Fibroblast of lung (primary cell): ENCODE measurements around the gene CALD1. TPM values are rescaled to one million over a fixed set of nuclear protein-coding genes. Genes with fewer than 3 reads are reported as not detected.

Experiments used
- DNase-seq, 2 donors: peaks; one replicate each; pipeline versions ENCODE4 v3.0.0 to v3.0.0-alpha.2; 2010; ENCODE audit warnings: low read depth in 2 of 2
- H2AFZ ChIP-seq: 2 replicates; pipeline ENCODE4 v1.5.1; 2012; ENCODE audit warnings: low read length, control low read depth, inconsistent platforms
- H3K27ac ChIP-seq: 2 replicates; pipeline ENCODE4 v1.5.1; 2011; ENCODE audit warnings: low read length, control low read depth; ENCODE audit not compliant: insufficient read depth
- H3K27me3 ChIP-seq: 2 replicates; pipeline ENCODE4 v1.5.1; 2011; ENCODE audit warnings: mild to moderate bottlenecking, low read length; ENCODE audit not compliant: control insufficient read depth, insufficient read depth
- H3K36me3 ChIP-seq: 2 replicates; pipeline ENCODE4 v1.5.1; 2011; ENCODE audit warnings: low read length; ENCODE audit not compliant: control insufficient read depth, insufficient read depth
- H3K4me1 ChIP-seq: 2 replicates; pipeline ENCODE4 v1.5.1; 2011; ENCODE audit warnings: low read length; ENCODE audit not compliant: control insufficient read depth, insufficient read depth; ENCODE audit errors: extremely low read depth
- H3K4me2 ChIP-seq: 2 replicates; pipeline ENCODE4 v1.5.1; 2011; ENCODE audit warnings: low read length, control low read depth; ENCODE audit not compliant: insufficient read depth; ENCODE audit errors: extremely low read depth
- H3K4me3 ChIP-seq, 4 experiments: fragments of 200-600 bp in 1 of 4; sonication (generic) in 1 of 4; replicated peaks in 1 of 4; 2 replicates each; pipeline ENCODE4 v1.5.1; 2011 to 2016; ENCODE audit warnings: low read length in 4 of 4, low read depth in 3 of 4, mild to moderate bottlenecking in 3 of 4, control low read depth in 2 of 4, inconsistent platforms in 1 of 4, mixed read lengths in 1 of 4; ENCODE audit not compliant: insufficient read depth in 1 of 4; ENCODE audit errors: control extremely low read depth in 1 of 4
- H3K79me2 ChIP-seq: 2 replicates; pipeline ENCODE4 v1.5.1; 2012; ENCODE audit warnings: mild to moderate bottlenecking, low read length, inconsistent platforms; ENCODE audit not compliant: control insufficient read depth, insufficient read depth
- H3K9ac ChIP-seq: 2 replicates; pipeline ENCODE4 v1.5.1; 2011; ENCODE audit warnings: mild to moderate bottlenecking, low read length, control low read depth; ENCODE audit not compliant: insufficient read depth
- H3K9me3 ChIP-seq: 2 replicates; pipeline ENCODE4 v1.5.1; 2012; ENCODE audit warnings: low read depth, low read length; ENCODE audit not compliant: control insufficient read depth, insufficient read depth
- H4K20me1 ChIP-seq: 2 replicates; pipeline ENCODE4 v1.5.1; 2011; ENCODE audit warnings: low read length; ENCODE audit not compliant: control insufficient read depth, insufficient read depth; ENCODE audit errors: extremely low read depth
- EZH2 ChIP-seq: IDR thresholded peaks from 2 replicates; pipeline ENCODE4 v1.5.1; 2012; ENCODE audit warnings: low read length, control low read depth, mild to moderate bottlenecking; ENCODE audit errors: missing control alignments
- polyA plus RNA-seq, 2 donors: library from polyadenylated mRNA; depleted of rRNA in 1 of 2; stranded (reverse) in 1 of 2; unstranded in 1 of 2; fragments of >200 nt; gene quantifications; 2 replicates each; pipeline ENCODE4 v1.2.1, GENCODE V29; 2011 to 2012; ENCODE audit warnings: missing spikeins in 1 of 2
- total RNA-seq: library from RNA; depleted of rRNA; stranded (reverse); fragments of >200 nt; gene quantifications from 2 replicates; pipeline ENCODE4 v1.2.1, GENCODE V29; 2014
- TF ChIP-seq, protein P1 (sequence below), 2 donors: IDR thresholded peaks in 1 of 2; conservative IDR thresholded peaks in 1 of 2; 1 replicate in 1 of 2; 2 replicates in 1 of 2; pipeline ENCODE4 v1.5.1; 2011 to 2012; ENCODE audit warnings: low read length in 2 of 2, control low read depth in 1 of 2, inconsistent platforms in 1 of 2, low read depth in 1 of 2, mild to moderate bottlenecking in 1 of 2

CALD1 gene
- total and polyA plus RNA-seq, 2 donors (not counting 1 experiment from before 2014, with no cell fraction given), result 343 to 1,187 TPM

- Histone ChIP-seq H3K4me1 (peaks cover 22% of the 10 kb centered on the region), H3K79me2 (peaks cover 61% of the 10 kb centered on the region), H3K36me3 (no peaks in the 10 kb centered on the region), H4K20me1 (peaks cover 2% of the 10 kb centered on the region), H2AFZ (no peak overlapping the region), H3K27ac (peak overlapping the region; percentile 37), H3K9me3 (no peaks in the 10 kb centered on the region), H3K4me3 (no peak overlapping the region), H3K4me2 (no peak overlapping the region), H3K9ac (no peak overlapping the region), H3K27me3 (no peaks in the 10 kb centered on the region)
- DNase-seq, result peak; percentile 92 to 95
- TF ChIP-seq, protein P1, sequence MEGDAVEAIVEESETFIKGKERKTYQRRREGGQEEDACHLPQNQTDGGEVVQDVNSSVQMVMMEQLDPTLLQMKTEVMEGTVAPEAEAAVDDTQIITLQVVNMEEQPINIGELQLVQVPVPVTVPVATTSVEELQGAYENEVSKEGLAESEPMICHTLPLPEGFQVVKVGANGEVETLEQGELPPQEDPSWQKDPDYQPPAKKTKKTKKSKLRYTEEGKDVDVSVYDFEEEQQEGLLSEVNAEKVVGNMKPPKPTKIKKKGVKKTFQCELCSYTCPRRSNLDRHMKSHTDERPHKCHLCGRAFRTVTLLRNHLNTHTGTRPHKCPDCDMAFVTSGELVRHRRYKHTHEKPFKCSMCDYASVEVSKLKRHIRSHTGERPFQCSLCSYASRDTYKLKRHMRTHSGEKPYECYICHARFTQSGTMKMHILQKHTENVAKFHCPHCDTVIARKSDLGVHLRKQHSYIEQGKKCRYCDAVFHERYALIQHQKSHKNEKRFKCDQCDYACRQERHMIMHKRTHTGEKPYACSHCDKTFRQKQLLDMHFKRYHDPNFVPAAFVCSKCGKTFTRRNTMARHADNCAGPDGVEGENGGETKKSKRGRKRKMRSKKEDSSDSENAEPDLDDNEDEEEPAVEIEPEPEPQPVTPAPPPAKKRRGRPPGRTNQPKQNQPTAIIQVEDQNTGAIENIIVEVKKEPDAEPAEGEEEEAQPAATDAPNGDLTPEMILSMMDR (conservative IDR thresholded peaks at IDR 0.05 in 1 of 2, IDR thresholded peaks at IDR 0.05 in 1 of 2; ENCODE audit: low read depth in 1 of 2, low read length in 2 of 2), result no peak
- no peak for TF ChIP-seq EZH2
Observed at GRCh38 chr7:134827889-134828288, 48.5 kb downstream of the CALD1 start.

DNA sequence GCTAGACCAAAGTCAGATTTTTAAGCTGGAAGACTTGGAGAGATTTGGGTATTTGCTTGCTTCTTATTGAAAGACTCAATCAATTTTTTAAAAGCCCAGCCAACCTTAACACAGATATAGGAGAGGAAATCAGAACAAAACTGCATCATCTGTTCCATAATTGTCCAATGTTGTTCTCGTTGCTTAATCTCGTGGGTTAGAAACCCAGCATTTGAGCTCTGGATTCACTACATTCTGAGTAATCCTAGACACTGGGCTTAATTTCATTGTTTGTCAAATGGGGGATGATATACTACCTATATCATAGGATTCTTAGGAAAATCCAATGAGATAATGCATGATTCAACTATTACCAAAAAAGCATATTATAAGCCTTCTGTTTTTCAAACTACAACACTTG is 48.9 kb downstream of the CALD1 start:
- Histone ChIP-seq H3K9ac (no peak overlapping the region), H3K27ac (peak overlapping the region; percentile 37)

GRCh38 chr7:134829380-134829986 is 50.0 kb downstream of the CALD1 start:
- Histone ChIP-seq H3K9ac (no peak overlapping the region), H4K20me1 (no peaks in the 10 kb centered on the region), H3K36me3 (no peaks in the 10 kb centered on the region), H3K27me3 (no peaks in the 10 kb centered on the region), H3K4me1 (peaks cover 20% of the 10 kb centered on the region), H3K4me2 (no peak overlapping the region), H3K27ac (no peak overlapping the region), H2AFZ (no peak overlapping the region), H3K9me3 (no peaks in the 10 kb centered on the region), H3K79me2 (peaks cover 61% of the 10 kb centered on the region), H3K4me3 (no peak overlapping the region)
- peak in 1 of 2 donors; percentile 66 for DNase-seq
- TF ChIP-seq EZH2, result no peak
- TF ChIP-seq, protein P1 (conservative IDR thresholded peaks at IDR 0.05 in 1 of 2, IDR thresholded peaks at IDR 0.05 in 1 of 2; ENCODE audit: low read depth in 1 of 2, low read length in 2 of 2), result no peak

More for the DNA sequence above, 48.9 kb downstream of the CALD1 start:
- Histone ChIP-seq H3K4me3 (no peak overlapping the region), H2AFZ (no peak overlapping the region), H3K27me3 (no peaks in the 10 kb centered on the region), H3K4me2 (peak overlapping the region; percentile 21), H4K20me1 (no peaks in the 10 kb centered on the region), H3K4me1 (peaks cover 17% of the 10 kb centered on the region), H3K79me2 (peaks cover 61% of the 10 kb centered on the region), H3K9me3 (no peaks in the 10 kb centered on the region), H3K36me3 (no peaks in the 10 kb centered on the region)
- peak; percentile 45 to 55 for DNase-seq
- no peak for TF ChIP-seq EZH2
- TF ChIP-seq, protein P1 (conservative IDR thresholded peaks at IDR 0.05 in 1 of 2, IDR thresholded peaks at IDR 0.05 in 1 of 2; ENCODE audit: low read depth in 1 of 2, low read length in 2 of 2), result no peak
